Adrenal gland (tissue), 12 donors: ENCODE measurements around the gene ST6GALNAC3. TPM values are rescaled to one million over a fixed set of nuclear protein-coding genes. Genes with fewer than 3 reads are reported as not detected.

Experiments used
- DNase-seq, 7 donors: peaks; one replicate each; pipeline ENCODE4 v3.0.0-alpha.2; 2019 to 2020
- H3K27ac ChIP-seq, 5 donors: fragments of 200-600 bp; sonication (generic) in 4 of 5; 1 replicate in 3 of 5; 2 replicates in 2 of 5; pipeline versions ENCODE4 v1.5.1 to v1.8.0; 2016 to 2020; ENCODE audit warnings: mild to moderate bottlenecking in 1 of 5
- H3K27me3 ChIP-seq: fragments of 200-600 bp; 2 replicates; pipeline ENCODE4 v1.8.0; 2021
- H3K36me3 ChIP-seq, 2 donors: fragments of 200-600 bp; replicated peaks in 1 of 2; 1 replicate in 1 of 2; 2 replicates in 1 of 2; pipeline versions ENCODE4 v1.5.1 to v1.8.0; 2018 to 2022
- H3K4me1 ChIP-seq, 2 donors: fragments of 200-600 bp; replicated peaks in 1 of 2; 1 replicate in 1 of 2; 2 replicates in 1 of 2; pipeline versions ENCODE4 v1.5.1 to v1.8.0; 2018 to 2021
- H3K4me3 ChIP-seq, 4 donors: fragments of 200-600 bp; sonication (generic) in 3 of 4; one replicate each; pipeline ENCODE4 v1.5.1; 2016 to 2018
- H3K9me3 ChIP-seq, 3 donors: fragments of 200-600 bp; sonication (generic) in 1 of 3; replicated peaks in 1 of 3; 1 replicate in 2 of 3; 2 replicates in 1 of 3; pipeline versions ENCODE4 v1.5.1 to v1.8.0; 2016 to 2021
- CTCF ChIP-seq, 6 experiments: fragments of 450-650 bp in 4 of 6; fragments of 200-600 bp in 2 of 6; sonication (generic) in 1 of 6; IDR thresholded peaks; 1 replicate in 5 of 6; 2 replicates in 1 of 6; pipeline versions ENCODE4 v1.5.1 to v1.8.0; 2016 to 2021; ENCODE audit warnings: antibody characterized with exemption in 6 of 6, mild to moderate bottlenecking in 2 of 6, moderate library complexity in 1 of 6
- POLR2A ChIP-seq, 2 donors: fragments of 450-650 bp; IDR thresholded peaks; one replicate each; pipeline ENCODE4 v1.6.1; 2017; ENCODE audit warnings: antibody characterized with exemption in 2 of 2, mild to moderate bottlenecking in 2 of 2, moderate library complexity in 1 of 2
- WGBS, 4 donors: extraction: QIAGEN DNeasy Blood & Tissue Kit in 2 of 4; methylation state at CpG; one replicate each; pipeline versions ENCODE4 v1.1.5 to v1.1.7; 2013 to 2017; 5-methylcytosine and 5-hydroxymethylcytosine counted together
- intact Hi-C, 2 donors: fragments of 100-400 bp; cut with DNase I; formaldehyde crosslinking; loops; one replicate each; pipeline versions ENCODE4 v1.14.1 to v1.15.0; 2022 to 2023
- polyA plus RNA-seq, 3 donors: library from polyadenylated mRNA; stranded (reverse); fragments of 200-250 nt in 2 of 3; fragments of 350-450 nt in 1 of 3; fragmentation: Illumina TruSeq in 1 of 3; extraction: RNeasy Lipid Tissue Mini Kit (QIAGEN cat#74804) in 1 of 3; gene quantifications; one replicate each; pipeline ENCODE4 v1.2.3, GENCODE V29; 2013 to 2014
- total RNA-seq, 9 donors: library from RNA; depleted of rRNA in 4 of 9; stranded (reverse); fragments of >200 nt in 4 of 9; fragments of 120-200 nt in 1 of 9; fragmentation: NEBNext Ultra II Directional in 1 of 9; extraction: Animal tissue kit (Norgen Biotek cat#: 25700) in 1 of 9; gene quantifications; one replicate each; pipeline versions ENCODE4 v1.1.0 to v1.2.4, GENCODE V29; 2013 to 2023
- donor health status: healthy with polysubstance abuse.
- donor health status: Bipolar disorder and iron deficiency.
- donor health status: DM: yes; HTN: yes; CAD: no.
- donor health status: DM: no; HTN: no; CAD: no.
- donor health status: DM: no; HTN: no; CAD: no.
- donor health status: DM: yes; HTN: yes; CAD: no.

ST6GALNAC3 gene
- total and polyA plus RNA-seq, 12 donors: 1.4 to 11.5 (median 5.9) TPM

GRCh38 chr1:76418531-76418930 is 344.0 kb downstream of the ST6GALNAC3 start:
- H3K4me3 ChIP-seq: no peak overlapping the region
- no peaks in the 10 kb centered on the region for H3K36me3 ChIP-seq
- no peaks in the 10 kb centered on the region for H3K27me3 ChIP-seq
- intact Hi-C loops: no loop called here
- no peaks in the 10 kb centered on the region for H3K4me1 ChIP-seq
- H3K9me3 ChIP-seq: no peaks in the 10 kb centered on the region
- no peak for DNase-seq
- TF ChIP-seq CTCF (IDR thresholded peaks at IDR 0.05) (no peak), POLR2A (IDR thresholded peaks at IDR 0.05) (no peak)
- WGBS, 4 donors: 72 to 76% (median 73%) methylated on average over 3 of the region's 3 CpGs
- no peak overlapping the region for H3K27ac ChIP-seq

GRCh38 chr1:76419603-76420002 is 345.1 kb downstream of the ST6GALNAC3 start:
- no peaks in the 10 kb centered on the region for H3K27me3 ChIP-seq
- H3K9me3 ChIP-seq: no peaks in the 10 kb centered on the region
- no peaks in the 10 kb centered on the region for H3K36me3 ChIP-seq
- no peak overlapping the region for H3K4me3 ChIP-seq
- no peaks in the 10 kb centered on the region for H3K4me1 ChIP-seq
- H3K27ac ChIP-seq: no peak overlapping the region
- DNase-seq: no peak
- 78 to 89% (median 85%) methylated on average over 2 of the region's 2 CpGs for WGBS, 4 donors
- no peak for TF ChIP-seq POLR2A (IDR thresholded peaks at IDR 0.05)
- no peak for TF ChIP-seq CTCF (IDR thresholded peaks at IDR 0.05)
- intact Hi-C loops: no loop called here

GRCh38 chr1:76425201-76426145 is 350.9 kb downstream of the ST6GALNAC3 start:
- no peak for TF ChIP-seq CTCF (IDR thresholded peaks at IDR 0.05)
- TF ChIP-seq POLR2A (IDR thresholded peaks at IDR 0.05): no peak
- no peaks in the 10 kb centered on the region for H3K36me3 ChIP-seq
- H3K27ac ChIP-seq: no peak overlapping the region
- 69 to 74% (median 74%) methylated on average over 10 of the region's 10 CpGs for WGBS, 4 donors
- H3K27me3 ChIP-seq: no peaks in the 10 kb centered on the region
- no peaks in the 10 kb centered on the region for H3K4me1 ChIP-seq
- intact Hi-C loops: no loop called here
- DNase-seq: no peak
- no peak overlapping the region for H3K4me3 ChIP-seq
- H3K9me3 ChIP-seq: no peaks in the 10 kb centered on the region

- TF ChIP-seq CTCF (IDR thresholded peaks at IDR 0.05) (no peak), POLR2A (IDR thresholded peaks at IDR 0.05) (no peak)
- Histone ChIP-seq H3K27me3 (no peaks in the 10 kb centered on the region), H3K9me3 (no peaks in the 10 kb centered on the region), H3K4me1 (no peaks in the 10 kb centered on the region), H3K27ac (no peak overlapping the region), H3K36me3 (no peaks in the 10 kb centered on the region), H3K4me3 (no peak overlapping the region)
- intact Hi-C loops: no loop called here
- WGBS, 4 donors: 87 to 98% (median 95%) methylated on average over 4 of the region's 4 CpGs
- no peak for DNase-seq
Measured at GRCh38 chr1:76426606-76427005, 352.1 kb downstream of the ST6GALNAC3 start.
